Measurements from ENCODE around the gene GLT6D1.

GLT6D1 gene

GRCh38 chr9:135608999-135609317 is 30.4 kb downstream of the GLT6D1 start:
- H3K4me1 Mint-ChIP-seq, result no peaks in the 10 kb centered on the region
- DNase-seq (ENCODE audit: low spot score in 2 of 2) (no peak), ATAC-seq (no peak)
- H3K36me3 Mint-ChIP-seq, result peaks cover 5% of the 10 kb centered on the region
- H3K9me3 Mint-ChIP-seq, result no peaks in the 10 kb centered on the region
- no peak overlapping the region for H3K27ac Mint-ChIP-seq
- H3K4me3 Mint-ChIP-seq, result no peak overlapping the region

DNA sequence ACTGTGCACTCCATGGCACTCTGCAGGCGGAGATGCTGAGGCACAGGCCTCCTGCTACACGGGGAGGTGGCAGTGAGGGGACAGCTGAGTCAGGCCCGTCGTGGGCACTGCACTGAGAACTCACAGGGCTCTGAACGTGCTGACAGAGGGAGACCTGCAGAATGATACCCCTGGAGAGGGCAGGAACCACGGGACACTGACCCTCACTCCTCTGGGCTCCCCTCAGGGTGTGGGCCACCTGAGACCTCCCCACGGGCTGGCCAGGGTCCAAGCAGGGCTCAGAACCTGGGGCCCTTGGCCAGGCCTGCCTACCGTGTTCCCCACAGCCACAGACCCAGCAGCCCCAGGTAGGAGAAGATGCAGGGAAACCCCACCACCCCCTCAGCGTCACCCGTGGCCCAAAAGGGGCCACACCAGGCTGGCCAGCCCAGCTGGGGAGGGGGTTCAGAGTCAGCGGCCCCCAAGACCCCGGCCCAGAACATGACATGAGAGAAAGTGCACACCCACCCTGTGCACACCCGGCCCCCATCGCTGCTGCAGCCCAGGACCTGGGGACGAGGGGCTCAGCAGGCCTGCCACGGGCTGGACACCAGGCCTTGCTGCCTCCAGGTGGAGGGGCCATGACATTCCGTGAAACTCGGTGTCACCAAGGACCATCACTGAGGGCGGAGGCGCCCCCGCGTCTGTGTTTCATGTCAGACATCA is 30.9 kb downstream of the GLT6D1 start:
- Mint-ChIP-seq H3K27ac (no peak overlapping the region), H3K4me1 (no peaks in the 10 kb centered on the region), H3K36me3 (peaks cover 5% of the 10 kb centered on the region), H3K9me3 (no peaks in the 10 kb centered on the region), H3K4me3 (no peak overlapping the region)
- ATAC-seq (no peak), DNase-seq (ENCODE audit: low spot score in 2 of 2) (peak in 1 of 2 donors; percentile 22)

- H3K27ac Mint-ChIP-seq, result no peak overlapping the region
- DNase-seq (ENCODE audit: low spot score in 2 of 2) (peak in 1 of 2 donors; percentile 34), ATAC-seq (no peak)
- H3K9me3 Mint-ChIP-seq, result no peaks in the 10 kb centered on the region
- no peak overlapping the region for H3K4me3 Mint-ChIP-seq
- H3K36me3 Mint-ChIP-seq, result peaks cover 5% of the 10 kb centered on the region
- no peaks in the 10 kb centered on the region for H3K4me1 Mint-ChIP-seq
These were observed 31.7 kb downstream of the GLT6D1 start for GRCh38 chr9:135607401-135608293.

DNA sequence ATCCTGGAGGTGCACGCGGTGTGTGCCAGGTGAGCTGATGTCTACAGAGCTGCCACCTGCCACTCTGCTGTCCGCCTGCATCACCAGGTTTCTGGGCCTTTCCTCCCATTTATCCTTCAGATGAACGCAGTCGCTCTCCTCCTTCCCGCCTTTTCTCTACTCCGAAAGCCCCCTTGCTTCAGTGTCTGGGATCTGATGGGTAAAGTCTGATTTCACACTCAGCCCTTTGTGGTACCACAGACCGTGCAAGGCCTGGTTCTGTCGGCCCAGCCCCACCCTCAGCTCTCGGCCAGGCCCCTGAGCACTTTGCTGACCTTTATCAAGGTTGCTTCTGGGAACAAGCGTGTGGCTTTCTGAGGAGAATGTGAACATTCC is 32.5 kb downstream of the GLT6D1 start:
- Mint-ChIP-seq H3K4me3 (no peak overlapping the region), H3K27ac (no peak overlapping the region), H3K9me3 (no peaks in the 10 kb centered on the region), H3K4me1 (no peaks in the 10 kb centered on the region), H3K36me3 (peaks cover 4% of the 10 kb centered on the region)
- DNase-seq (ENCODE audit: low spot score in 2 of 2) (peak in 1 of 2 donors; percentile 35), ATAC-seq (no peak)

DNA sequence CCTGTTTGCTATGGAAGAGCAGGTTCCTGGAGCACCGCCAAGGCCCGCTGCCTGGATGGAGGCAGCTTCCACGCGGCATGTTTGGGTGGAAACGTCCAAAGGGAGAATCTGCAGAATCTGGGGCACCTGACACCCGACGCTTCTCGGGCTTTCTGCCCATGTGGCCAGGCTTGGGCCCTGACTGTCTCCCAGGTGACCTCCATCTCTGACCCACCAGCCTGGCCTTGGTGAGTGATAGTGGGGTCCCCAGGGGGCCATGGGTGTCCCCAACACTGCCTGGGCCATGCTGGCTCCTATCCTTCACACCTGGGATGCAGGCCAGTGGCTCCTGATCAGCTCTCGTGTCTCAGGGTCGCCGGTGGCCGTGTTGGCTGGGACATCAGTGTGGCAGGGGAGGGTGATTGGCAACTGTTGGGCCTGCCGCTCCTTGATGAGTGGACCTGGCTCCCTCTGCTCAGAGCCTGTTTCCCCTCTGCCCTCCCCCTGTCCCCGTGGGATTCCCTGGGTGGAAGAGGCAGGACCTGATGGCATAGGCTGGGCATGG is 34.0 kb downstream of the GLT6D1 start:
- no peaks in the 10 kb centered on the region for H3K4me1 Mint-ChIP-seq
- no peaks in the 10 kb centered on the region for H3K36me3 Mint-ChIP-seq
- H3K4me3 Mint-ChIP-seq, result no peak overlapping the region
- H3K9me3 Mint-ChIP-seq, result no peaks in the 10 kb centered on the region
- DNase-seq (ENCODE audit: low spot score in 2 of 2), result peak in 1 of 2 donors; percentile 39
- H3K27ac Mint-ChIP-seq, result no peak overlapping the region
- ATAC-seq, result no peak

DNA sequence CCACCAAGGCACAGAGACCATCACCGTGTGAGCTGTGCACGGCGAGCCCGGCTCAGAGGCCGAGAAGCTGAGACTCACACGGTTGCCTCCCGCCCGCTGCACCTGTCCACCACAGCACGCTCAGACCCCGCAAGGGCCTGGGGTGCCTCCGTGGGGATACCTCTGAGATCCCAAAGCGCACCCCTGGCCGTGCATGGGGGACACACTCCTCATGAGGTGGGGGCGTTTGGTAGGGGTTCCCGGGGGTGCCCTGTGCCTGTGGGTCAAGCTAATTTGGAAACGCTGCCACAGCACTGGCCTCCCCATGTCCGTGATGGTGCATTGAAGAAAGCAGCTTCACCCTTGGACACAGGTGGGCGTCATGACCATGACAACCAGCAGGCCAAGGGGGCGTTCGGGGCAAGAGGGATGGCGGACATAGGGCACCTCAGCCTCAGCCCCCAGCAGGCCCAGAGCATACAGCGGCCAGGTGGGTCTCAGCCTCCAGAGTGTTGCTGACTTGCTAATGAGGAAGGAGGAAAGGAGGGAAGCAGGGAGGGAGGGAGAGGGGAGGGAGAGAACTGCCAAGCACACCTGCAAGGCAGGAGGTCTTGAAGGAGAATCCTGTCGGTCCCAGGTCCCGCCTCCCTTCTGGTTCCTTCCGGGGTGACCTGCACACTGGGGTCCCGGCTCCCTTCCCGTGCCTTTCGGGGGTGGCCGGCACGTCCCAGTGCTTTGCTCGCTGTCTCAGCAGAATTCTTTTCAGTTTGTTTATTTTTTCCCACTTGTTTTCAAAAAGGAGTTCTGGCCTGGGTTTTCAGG is 34.7 kb downstream of the GLT6D1 start:
- Mint-ChIP-seq H3K27ac (no peak overlapping the region), H3K4me1 (no peaks in the 10 kb centered on the region), H3K9me3 (no peaks in the 10 kb centered on the region), H3K36me3 (no peaks in the 10 kb centered on the region), H3K4me3 (no peak overlapping the region)
- peak in 1 of 2 donors; percentile 40 for DNase-seq (ENCODE audit: low spot score in 2 of 2)
- no peak for ATAC-seq

GRCh38 chr9:135602789-135603481 is 36.4 kb downstream of the GLT6D1 start:
- Mint-ChIP-seq H3K27ac (no peak overlapping the region), H3K9me3 (no peaks in the 10 kb centered on the region), H3K4me1 (no peaks in the 10 kb centered on the region), H3K36me3 (no peaks in the 10 kb centered on the region), H3K4me3 (no peak overlapping the region)
- ATAC-seq (peak; percentile 36), DNase-seq (ENCODE audit: low spot score in 2 of 2) (peak; percentile 49 to 84)

GRCh38 chr9:135601988-135602387 is 37.4 kb downstream of the GLT6D1 start:
- no peaks in the 10 kb centered on the region for H3K4me1 Mint-ChIP-seq
- H3K4me3 Mint-ChIP-seq, result no peak overlapping the region
- ATAC-seq (no peak), DNase-seq (ENCODE audit: low spot score in 2 of 2) (no peak)
- no peaks in the 10 kb centered on the region for H3K9me3 Mint-ChIP-seq
- H3K36me3 Mint-ChIP-seq, result no peaks in the 10 kb centered on the region
- no peak overlapping the region for H3K27ac Mint-ChIP-seq

DNA sequence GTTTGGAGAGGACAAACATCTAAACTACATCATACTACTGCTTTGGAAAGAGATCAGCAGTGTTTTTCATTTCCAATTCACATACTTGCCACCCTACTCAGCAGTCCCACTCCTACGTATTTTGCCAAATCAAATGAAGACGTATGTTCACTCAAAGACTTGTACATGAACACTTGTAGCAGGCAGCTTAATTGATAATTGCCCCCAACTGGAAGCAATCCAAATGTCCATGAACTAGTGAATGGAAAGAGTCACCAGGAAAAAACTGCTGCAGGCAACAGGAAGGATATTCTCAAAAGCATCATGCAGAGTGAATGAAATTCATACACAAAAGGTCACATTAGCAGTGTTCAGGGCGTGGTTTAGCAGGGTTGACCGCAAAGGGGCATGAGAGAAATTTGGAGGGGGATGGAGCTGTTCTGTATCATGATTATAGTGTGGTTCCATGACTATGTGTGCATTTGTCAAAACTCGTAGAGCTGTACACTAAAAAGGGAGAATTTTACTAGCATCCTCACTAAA is 39.0 kb downstream of the GLT6D1 start:
- Mint-ChIP-seq H3K4me3 (no peak overlapping the region), H3K27ac (no peak overlapping the region), H3K36me3 (no peaks in the 10 kb centered on the region), H3K4me1 (no peaks in the 10 kb centered on the region), H3K9me3 (no peaks in the 10 kb centered on the region)
- ATAC-seq, result no peak
- no peak for DNase-seq (ENCODE audit: low spot score in 2 of 2)

DNA sequence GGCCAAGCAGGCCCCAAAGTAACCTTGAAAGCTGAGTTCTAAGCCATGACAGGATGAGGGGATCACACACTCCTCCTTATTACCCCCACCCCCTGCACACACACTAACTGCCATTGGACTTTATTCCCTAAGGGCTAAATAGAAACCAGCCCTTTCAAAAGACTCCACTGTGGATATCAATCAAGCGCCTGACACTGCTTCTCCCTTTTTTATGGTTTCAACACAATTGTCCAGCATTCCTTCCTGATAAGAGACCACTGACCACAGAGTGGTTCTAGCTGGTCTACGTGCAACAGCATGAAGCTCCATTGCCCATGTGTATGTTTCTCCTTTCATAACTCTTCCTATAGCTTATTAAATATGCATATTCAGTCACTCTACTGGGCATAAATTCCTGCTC is 43.1 kb downstream of the GLT6D1 start:
- no peak for ATAC-seq
- Mint-ChIP-seq H3K4me1 (no peaks in the 10 kb centered on the region), H3K27ac (no peak overlapping the region), H3K4me3 (no peak overlapping the region), H3K9me3 (peaks cover 2% of the 10 kb centered on the region), H3K36me3 (no peaks in the 10 kb centered on the region)
- no peak for DNase-seq (ENCODE audit: low spot score in 2 of 2)

GRCh38 chr9:135592625-135593024 is 46.7 kb downstream of the GLT6D1 start:
- Mint-ChIP-seq H3K4me1 (no peaks in the 10 kb centered on the region), H3K27ac (no peak overlapping the region), H3K9me3 (peaks cover 2% of the 10 kb centered on the region), H3K36me3 (no peaks in the 10 kb centered on the region), H3K4me3 (no peak overlapping the region)
- ATAC-seq (no peak), DNase-seq (ENCODE audit: low spot score in 2 of 2) (no peak)

- Mint-ChIP-seq H3K36me3 (no peaks in the 10 kb centered on the region), H3K4me1 (no peaks in the 10 kb centered on the region), H3K4me3 (no peak overlapping the region), H3K9me3 (peaks cover 2% of the 10 kb centered on the region), H3K27ac (no peak overlapping the region)
- DNase-seq (ENCODE audit: low spot score in 2 of 2), result no peak
- ATAC-seq, result no peak
These were observed 47.1 kb downstream of the GLT6D1 start for GRCh38 chr9:135592331-135592590.

DNA sequence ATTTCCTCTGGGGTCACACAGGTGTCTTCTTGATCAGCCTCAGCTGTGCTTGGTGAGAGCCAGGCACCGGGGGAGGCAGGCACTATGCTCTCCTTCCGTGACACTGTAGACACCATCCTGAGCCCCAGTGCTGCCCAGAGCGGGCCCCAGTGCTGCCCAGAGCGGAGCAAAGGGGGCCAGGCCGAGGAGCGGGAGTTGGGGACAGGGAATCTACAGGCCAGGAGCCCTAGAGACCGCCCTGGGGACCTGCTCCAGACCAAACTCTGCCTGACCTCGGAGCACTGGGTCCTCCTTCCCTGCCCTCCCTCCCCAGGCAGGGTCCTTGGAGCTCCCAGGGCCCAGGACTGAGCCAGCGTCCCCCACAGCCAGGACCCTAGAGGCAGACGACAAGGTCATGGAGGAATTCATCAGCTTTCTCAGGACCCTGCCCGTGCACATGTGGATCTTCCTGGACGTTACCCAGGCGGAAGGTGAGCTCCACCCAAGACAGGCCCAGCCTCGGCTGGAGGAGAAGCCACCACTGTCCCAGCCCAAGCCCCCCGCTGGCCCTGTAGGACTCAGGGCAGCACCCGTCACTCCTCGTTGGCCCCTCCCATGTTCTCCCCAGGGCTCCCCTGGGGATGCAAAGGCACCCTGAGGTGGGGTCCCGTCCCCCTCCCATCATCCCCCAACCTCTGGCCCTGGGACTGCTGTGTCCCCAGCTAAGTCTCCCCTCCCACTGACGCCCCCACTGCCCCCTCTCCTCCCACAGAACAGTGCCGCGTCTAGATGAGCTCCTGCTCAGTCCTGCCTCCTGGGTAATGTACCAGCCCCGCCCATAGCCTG is 47.6 kb downstream of the GLT6D1 start:
- no peak overlapping the region for H3K27ac Mint-ChIP-seq
- no peaks in the 10 kb centered on the region for H3K4me1 Mint-ChIP-seq
- H3K9me3 Mint-ChIP-seq, result peaks cover 2% of the 10 kb centered on the region
- ATAC-seq (no peak), DNase-seq (ENCODE audit: low spot score in 2 of 2) (no peak)
- no peak overlapping the region for H3K4me3 Mint-ChIP-seq
- no peaks in the 10 kb centered on the region for H3K36me3 Mint-ChIP-seq

- Mint-ChIP-seq H3K4me1 (no peaks in the 10 kb centered on the region), H3K9me3 (peaks cover 2% of the 10 kb centered on the region), H3K36me3 (no peaks in the 10 kb centered on the region), H3K4me3 (no peak overlapping the region), H3K27ac (no peak overlapping the region)
- DNase-seq (ENCODE audit: low spot score in 2 of 2) (no peak), ATAC-seq (no peak)
These were observed 48.8 kb downstream of the GLT6D1 start for GRCh38 chr9:135590486-135591079.

Data from stimulated activated effector memory CD8-positive, alpha-beta T cell treated with anti-CD3 and anti-CD28 coated beads, Interleukin-12 subunit alpha, Interleukin-12 subunit beta, amount 100 ng/mL, for 72 hours (primary cell).